OCI-LY3 (cell line): ENCODE results near the gene USP5.

Experiments
- CTCF ChIP-seq: fragments of 200-600, 300-600 bp; sonication (generic); IDR thresholded peaks from 2 replicates; pipeline ENCODE4 v1.5.1; 2014; ENCODE audit warnings: antibody characterized with exemption, low read length, low read depth
- EZH2phosphoT487 ChIP-seq: fragments of 200-600 bp; shearing (Covaris generic); IDR thresholded peaks from 2 replicates; pipeline ENCODE4 v1.6.1; 2018; ENCODE audit warnings: antibody characterized with exemption, mixed run types, low read depth

- TF ChIP-seq CTCF = no peak
- TF ChIP-seq EZH2phosphoT487 = no peak
Measured at GRCh38 chr12:6855322-6855721, 3.4 kb downstream of the USP5 start.
